ENCODE data around the gene SYNE1.

The SYNE1 gene

GRCh38 chr6:152233547-152234320 is 403.4 kb downstream of the SYNE1 start:
- DNase-seq (ENCODE audit: low spot score): peak; percentile 57

DNA sequence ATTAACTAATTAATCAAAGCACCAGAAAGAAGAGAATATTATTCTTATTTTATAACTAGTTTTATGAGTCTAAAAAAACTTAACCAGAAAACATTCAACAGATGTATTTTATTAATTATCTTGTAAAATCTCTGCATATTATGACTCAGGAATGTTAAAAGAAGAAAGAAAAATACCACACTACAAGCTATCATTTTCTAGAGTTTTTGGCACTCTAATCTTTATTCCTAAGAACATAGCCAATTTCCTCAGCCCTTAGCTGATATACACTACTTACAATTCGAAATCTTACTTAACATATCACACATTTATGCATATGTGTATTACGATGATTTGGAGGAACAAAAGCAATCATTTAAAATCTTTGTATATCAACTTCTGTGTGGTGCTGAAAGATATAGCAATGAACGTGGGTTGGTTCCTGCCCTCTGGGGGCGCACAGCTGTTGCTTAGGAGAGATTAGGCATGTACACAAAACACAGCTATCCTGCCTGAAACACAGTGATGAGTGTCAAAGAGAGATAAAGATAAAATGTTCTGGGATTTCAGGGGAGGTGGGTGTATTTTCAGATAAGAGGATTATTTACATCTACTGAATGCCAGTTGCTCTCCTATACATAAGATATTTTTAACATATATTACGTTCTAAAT is 404.5 kb downstream of the SYNE1 start:
- DNase-seq (ENCODE audit: low spot score): peak; percentile 17

GRCh38 chr6:152229330-152229729 is 407.8 kb downstream of the SYNE1 start:
- DNase-seq (ENCODE audit: low spot score): no peak

DNA sequence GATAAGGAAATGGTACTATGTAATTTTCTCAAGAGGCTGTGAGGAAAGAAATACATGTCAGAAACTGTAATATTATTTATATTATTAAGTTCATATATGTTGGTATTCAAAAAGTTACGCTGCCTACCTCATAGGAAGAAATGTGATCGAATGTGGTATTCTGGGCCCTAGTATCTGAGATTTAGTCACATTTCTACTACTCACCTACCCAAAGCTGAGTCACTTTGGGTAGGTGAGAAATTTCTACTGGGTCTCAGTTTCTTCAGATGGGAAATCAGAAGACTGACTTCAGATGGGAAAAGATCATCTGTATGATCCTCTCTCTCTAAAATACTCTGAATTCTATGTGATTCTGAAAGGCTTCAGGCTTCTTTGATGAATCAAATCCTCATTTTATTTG is 411.0 kb downstream of the SYNE1 start:
- DNase-seq (ENCODE audit: low spot score): no peak

- no peak for DNase-seq (ENCODE audit: low spot score)
Observed at GRCh38 chr6:152225241-152225934, 411.8 kb downstream of the SYNE1 start.

- no peak for DNase-seq (ENCODE audit: low spot score)
Observed at GRCh38 chr6:152223636-152224035, 413.5 kb downstream of the SYNE1 start.

GRCh38 chr6:152221806-152222628 is 415.1 kb downstream of the SYNE1 start:
- DNase-seq (ENCODE audit: low spot score): no peak

GRCh38 chr6:152220786-152221185 is 416.4 kb downstream of the SYNE1 start:
- no peak for DNase-seq (ENCODE audit: low spot score)

DNA sequence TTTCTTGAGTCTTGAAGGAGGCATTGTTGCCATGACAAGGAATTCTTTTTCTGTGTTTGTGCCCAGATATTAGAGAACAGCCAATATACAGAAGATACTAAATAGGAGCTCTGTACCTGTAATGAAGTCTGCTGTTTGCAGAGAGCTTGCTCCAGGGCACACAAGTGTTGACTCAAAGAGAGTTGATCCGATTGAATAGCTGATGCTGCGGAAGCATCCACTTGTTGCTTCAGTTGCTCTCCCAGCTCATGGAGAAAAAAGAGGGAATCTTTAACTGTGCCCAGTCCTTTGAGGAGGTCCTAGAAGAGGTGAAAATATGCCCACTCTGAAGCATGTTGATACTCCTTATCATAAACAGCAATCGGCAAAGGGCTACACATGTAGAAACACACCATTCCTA is 418.3 kb downstream of the SYNE1 start:
- DNase-seq (ENCODE audit: low spot score): no peak

DNA sequence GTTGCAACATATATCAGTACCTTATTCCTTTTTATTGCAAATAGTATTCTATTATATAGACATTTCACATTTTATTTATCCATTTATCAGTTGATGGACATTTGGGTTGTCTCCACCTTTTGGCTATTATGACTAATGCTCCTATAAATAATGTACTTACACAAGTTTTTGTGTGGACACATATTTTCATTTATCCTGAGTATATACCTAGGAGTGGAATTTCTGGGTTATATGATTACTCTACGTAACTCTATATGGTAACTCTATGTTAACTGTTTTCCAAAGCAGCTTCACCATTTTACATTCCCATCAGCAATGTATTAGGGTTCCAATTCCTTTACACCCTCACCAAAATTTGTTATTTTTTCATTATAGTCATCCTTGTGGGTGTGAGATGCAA is 424.7 kb downstream of the SYNE1 start:
- no peak for DNase-seq (ENCODE audit: low spot score)

- DNase-seq (ENCODE audit: low spot score): no peak
Observed at GRCh38 chr6:152209211-152209610, 428.0 kb downstream of the SYNE1 start.

GRCh38 chr6:152207915-152208714 is 429.0 kb downstream of the SYNE1 start:
- DNase-seq (ENCODE audit: low spot score): no peak

- DNase-seq (ENCODE audit: low spot score): peak; percentile 47
Observed at GRCh38 chr6:152206072-152206818, 430.9 kb downstream of the SYNE1 start.

GRCh38 chr6:152204591-152204990 is 432.6 kb downstream of the SYNE1 start:
- no peak for DNase-seq (ENCODE audit: low spot score)

DNA sequence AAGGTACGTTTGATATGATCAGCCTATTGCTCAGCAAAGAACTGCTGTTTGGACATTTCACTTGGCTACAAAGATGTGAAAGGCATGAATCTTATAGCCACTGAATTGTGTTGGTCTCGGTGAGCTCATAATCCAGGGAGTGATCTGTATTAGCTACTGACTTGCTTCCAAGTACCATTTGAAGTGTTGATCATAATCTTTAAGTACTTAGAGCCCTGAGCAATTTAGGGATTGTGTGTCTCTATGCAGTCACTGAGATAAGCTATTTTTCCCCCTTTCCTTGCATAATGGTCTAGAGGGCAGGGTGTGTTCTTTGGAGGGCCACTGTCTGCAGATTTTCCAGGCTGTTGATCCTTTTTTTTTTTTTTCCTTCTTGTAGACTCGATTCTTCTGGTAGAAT is 436.0 kb downstream of the SYNE1 start:
- no peak for DNase-seq (ENCODE audit: low spot score)

GRCh38 chr6:152195896-152196295 is 441.3 kb downstream of the SYNE1 start:
- no peak for DNase-seq (ENCODE audit: low spot score)

DNA sequence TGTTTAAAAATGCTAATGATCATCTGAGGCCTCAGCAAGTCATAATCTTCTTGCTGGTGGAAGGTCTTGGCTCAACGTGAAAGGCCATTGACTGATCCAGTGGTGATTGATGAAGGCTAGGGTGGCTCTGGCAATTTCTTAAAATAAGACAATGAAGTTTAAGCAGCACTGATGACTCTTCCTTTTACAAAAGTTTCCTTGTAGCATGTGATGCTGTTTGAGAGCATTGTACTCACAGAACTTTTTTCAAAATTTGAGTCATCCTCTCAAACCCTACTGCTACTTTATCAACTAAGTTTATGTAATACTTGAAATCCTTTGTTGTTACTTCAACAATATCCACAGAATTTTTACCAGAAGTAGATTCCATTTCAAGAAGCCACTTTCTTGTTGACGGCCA is 447.4 kb downstream of the SYNE1 start:
- peak; percentile 11 for DNase-seq (ENCODE audit: low spot score)

DNA sequence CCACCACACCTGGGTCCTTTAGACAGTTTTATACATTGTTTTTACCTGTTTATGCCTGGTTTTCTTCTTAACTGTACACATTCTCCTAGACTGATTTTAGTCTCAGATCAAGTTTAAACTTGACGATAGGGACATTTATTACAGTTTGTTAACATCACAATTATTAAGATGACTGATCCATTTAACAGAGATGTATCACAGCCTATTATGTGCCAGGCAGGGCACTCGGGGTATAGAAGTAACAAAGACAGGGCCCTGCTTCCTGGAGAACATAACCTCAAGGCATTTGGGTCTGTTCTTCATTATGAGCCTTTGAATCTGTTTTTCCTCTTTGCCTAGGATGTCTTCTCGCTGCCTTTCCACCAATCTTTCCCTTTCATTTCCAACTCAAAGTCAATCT is 449.2 kb downstream of the SYNE1 start:
- no peak for DNase-seq (ENCODE audit: low spot score)

GRCh38 chr6:152186840-152187239 is 450.3 kb downstream of the SYNE1 start:
- DNase-seq (ENCODE audit: low spot score): no peak

DNA sequence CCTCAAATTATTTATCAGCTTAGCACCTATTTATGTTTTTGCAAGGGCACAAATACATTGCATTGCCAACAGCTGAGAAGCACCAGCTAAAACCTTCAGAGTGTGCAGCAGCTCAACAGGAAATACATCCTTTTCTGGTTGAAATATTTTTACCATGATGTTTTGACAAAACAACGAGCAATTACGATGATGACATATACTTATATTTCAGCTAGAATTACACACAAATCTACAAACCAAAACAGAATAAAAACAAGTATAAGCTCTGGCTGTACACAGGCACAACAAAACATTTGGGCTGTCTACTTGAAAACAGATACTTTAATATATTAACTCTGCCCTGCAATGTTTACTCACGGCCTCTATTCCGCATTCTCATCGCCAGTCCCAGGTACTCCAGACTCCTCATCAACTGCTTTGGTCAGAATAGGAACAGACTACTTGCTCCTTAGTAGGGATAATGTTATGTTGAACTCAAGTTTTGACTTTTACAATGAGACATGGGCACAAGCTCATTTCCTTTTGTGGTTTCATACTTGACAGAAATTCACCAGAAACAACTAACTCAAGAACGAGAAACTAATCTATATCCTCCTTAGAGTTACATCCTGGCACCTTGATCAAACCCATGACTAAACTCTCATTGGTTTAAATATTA is 452.1 kb downstream of the SYNE1 start:
- peak; percentile 69 for DNase-seq (ENCODE audit: low spot score)

All from CD4-positive, alpha-beta T cell treated with Interleukin-2 at 100 ng/mL for 4 hours (primary cell).